Measurements from ENCODE around the gene BLOC1S5. TPM values are rescaled to one million over a fixed set of nuclear protein-coding genes. Genes with fewer than 3 reads are reported as not detected.
"Not testable (repeated sequence)": the region's sequence is repeated elsewhere in the genome, so short reads cannot be mapped to it uniquely, and the experiment has no call there.

Gene BLOC1S5
- total and polyA plus RNA-seq, 2 of the 8 experiments (the other 6 are each of a cell fraction or from before 2014, with no cell fraction given) = 3.4 to 17.2 TPM

DNA sequence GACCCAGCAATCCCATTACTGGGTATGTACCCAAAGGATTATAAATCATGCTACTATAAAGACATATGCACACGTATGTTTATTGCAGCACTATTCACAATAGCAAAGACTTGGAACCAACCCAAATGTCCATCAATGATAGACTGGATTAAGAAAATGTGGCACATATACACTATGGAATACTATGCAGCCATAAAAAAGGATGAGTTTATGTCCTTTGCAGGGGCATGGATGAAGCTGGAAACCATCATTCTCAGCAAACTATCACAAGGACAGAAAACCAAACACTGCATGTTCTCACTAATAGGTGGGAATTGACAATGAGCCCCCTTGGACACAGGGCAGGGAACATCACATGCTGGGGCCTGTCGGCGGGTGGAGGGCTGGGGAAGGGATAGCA lies 30.1 kb downstream of the BLOC1S5 start:
- DNase-seq (ENCODE audit: low read depth in 1 of 2, low spot score in 2 of 2); H3K4ac ChIP-seq (replicated peaks; ENCODE audit: insufficient read length, low read depth, low read length); H2BK12ac ChIP-seq (ENCODE audit: low read depth, low read length); CTCF ChIA-PET (ENCODE audit: partially characterized antibody); H2BK20ac ChIP-seq (ENCODE audit: low read length); H4K91ac ChIP-seq (replicated peaks; ENCODE audit: insufficient read length, low read length); H3K9me3 ChIP-seq (ENCODE audit: insufficient read depth in 2 of 2, low read depth in 1 of 2, low read length in 1 of 2); H3K79me1 ChIP-seq (ENCODE audit: low read depth, low read length); H3K27ac ChIP-seq (ENCODE audit: low read depth, low read length); H4K8ac ChIP-seq (ENCODE audit: extremely low read depth, insufficient read depth, low read length); FAIRE-seq; H3K4me3 ChIP-seq (ENCODE audit: extremely low read depth in 1 of 4, insufficient read depth in 2 of 4, low read depth in 3 of 4, low read length in 4 of 4); H2AFZ ChIP-seq (ENCODE audit: low read length); H2AK5ac ChIP-seq (ENCODE audit: low read depth, low read length); H3K4me1 ChIP-seq (replicated peaks in 1 of 4; ENCODE audit: control insufficient read depth in 3 of 4, insufficient read depth in 4 of 4, low read length in 3 of 4); H3K14ac ChIP-seq (ENCODE audit: insufficient read length); POLR2A ChIA-PET (ENCODE audit: partially characterized antibody); H3K4me2 ChIP-seq (ENCODE audit: insufficient read depth in 1 of 2, low read depth in 2 of 2, low read length in 2 of 2); H4K5ac ChIP-seq (ENCODE audit: insufficient read length, low read depth, low read length); H2BK5ac ChIP-seq (ENCODE audit: low read depth, low read length); H3K23ac ChIP-seq (ENCODE audit: insufficient read length); H3K18ac ChIP-seq (ENCODE audit: extremely low read depth, low read length); H3K23me2 ChIP-seq (ENCODE audit: low read depth, low read length); H3K9ac ChIP-seq (replicated peaks in 1 of 4; ENCODE audit: extremely low read depth in 1 of 4, low read depth in 3 of 4, low read length in 3 of 4); H3K36me3 ChIP-seq (ENCODE audit: control insufficient read depth in 2 of 4, insufficient read depth in 4 of 4, low read length in 3 of 4); H2BK120ac ChIP-seq (replicated peaks; ENCODE audit: low read depth, low read length); H4K20me1 ChIP-seq (replicated peaks in 1 of 2; ENCODE audit: control insufficient read depth in 1 of 2, insufficient read depth in 2 of 2, low read length in 2 of 2); H2BK15ac ChIP-seq (ENCODE audit: low read length); H3K27me3 ChIP-seq (replicated peaks in 1 of 4; ENCODE audit: control insufficient read depth in 3 of 4, extremely low read depth in 1 of 4, insufficient read depth in 3 of 4, low read length in 3 of 4); H3K56ac ChIP-seq (replicated peaks; ENCODE audit: insufficient read length, low read depth, low read length): not testable (repeated sequence)
- WGBS, 2 experiments (ENCODE audit: extremely low coverage in 1 of 2, insufficient coverage in 1 of 2, insufficient read length in 1 of 2, insufficient replicate concordance in 2 of 2, low coverage in 1 of 2, low lambda C conversion rate in 2 of 2, missing lambda C conversion rate in 1 of 2) = 82% methylated on average over 3 of the region's 3 CpGs; no CpG with 5 or more reads in 1 of the 2 experiments
- peaks cover 0 to 45% of the 10 kb centered on the region in 2 experiments; a peak in 2 of 4 replicates for H3K79me2 ChIP-seq (ENCODE audit: control insufficient read depth in 1 of 2, insufficient read depth in 2 of 2, low read length in 2 of 2)
